Measurements from ENCODE around the gene UBL7.

DNA sequence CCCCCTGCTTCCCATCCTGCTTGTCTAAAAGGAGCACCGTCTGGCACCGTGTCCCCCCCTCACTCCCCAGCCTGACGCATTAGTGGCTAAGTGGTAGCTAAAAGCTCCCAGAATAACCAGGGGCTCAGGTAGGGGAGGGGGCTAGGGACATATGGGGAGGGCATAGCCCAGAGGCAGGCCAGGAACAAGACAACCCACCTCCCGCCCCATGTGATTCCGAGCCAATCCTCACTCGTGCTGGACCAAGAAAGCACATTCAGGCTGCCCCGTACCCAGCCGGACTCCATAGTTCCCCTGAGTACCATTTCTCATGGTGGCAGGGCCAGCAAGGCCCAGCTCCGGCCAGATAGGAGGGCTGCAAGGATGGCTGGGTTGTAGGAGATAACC is 38.7 kb downstream of the UBL7 start:
- TF ChIP-seq, protein P1, sequence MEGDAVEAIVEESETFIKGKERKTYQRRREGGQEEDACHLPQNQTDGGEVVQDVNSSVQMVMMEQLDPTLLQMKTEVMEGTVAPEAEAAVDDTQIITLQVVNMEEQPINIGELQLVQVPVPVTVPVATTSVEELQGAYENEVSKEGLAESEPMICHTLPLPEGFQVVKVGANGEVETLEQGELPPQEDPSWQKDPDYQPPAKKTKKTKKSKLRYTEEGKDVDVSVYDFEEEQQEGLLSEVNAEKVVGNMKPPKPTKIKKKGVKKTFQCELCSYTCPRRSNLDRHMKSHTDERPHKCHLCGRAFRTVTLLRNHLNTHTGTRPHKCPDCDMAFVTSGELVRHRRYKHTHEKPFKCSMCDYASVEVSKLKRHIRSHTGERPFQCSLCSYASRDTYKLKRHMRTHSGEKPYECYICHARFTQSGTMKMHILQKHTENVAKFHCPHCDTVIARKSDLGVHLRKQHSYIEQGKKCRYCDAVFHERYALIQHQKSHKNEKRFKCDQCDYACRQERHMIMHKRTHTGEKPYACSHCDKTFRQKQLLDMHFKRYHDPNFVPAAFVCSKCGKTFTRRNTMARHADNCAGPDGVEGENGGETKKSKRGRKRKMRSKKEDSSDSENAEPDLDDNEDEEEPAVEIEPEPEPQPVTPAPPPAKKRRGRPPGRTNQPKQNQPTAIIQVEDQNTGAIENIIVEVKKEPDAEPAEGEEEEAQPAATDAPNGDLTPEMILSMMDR (IDR thresholded peaks at IDR 0.05) = no peak
- TF ChIP-seq EZH2 (IDR thresholded peaks at IDR 0.05; ENCODE audit: borderline replicate concordance, insufficient read depth, low read depth, low read length, poor library complexity, severe bottlenecking) = no peak

Data from B cell (primary cell).